HepG2 (cell line): Measurements from ENCODE around the gene IZUMO4. TPM values are rescaled to one million over a fixed set of nuclear protein-coding genes. Genes with fewer than 3 reads are reported as not detected.

Experiments
- ATAC-seq: fragments of 200-7000 bp; cut with Tn5 transposase; 3 replicates; pipeline ENCODE4 v1.9.1; 2020; ENCODE audit warnings: mild to moderate bottlenecking, moderate library complexity
- BruUV-seq: library from RNA; stranded (reverse); fragments of 400-500 nt; replicated peaks from 2 replicates; lab custom pipeline; 2021; lab: Mats Ljungman, UMichigan
- CTCF ChIA-PET: fragments of 300-600 bp; formaldehyde crosslinking; extraction: SDS; loops from one replicate; lab custom pipeline; 2021; ENCODE audit warnings: low total read pairs, inconsistent platforms, low intra/inter-chr PET ratio; lab: Yijun Ruan, JAX
- POLR2A ChIA-PET: fragments of 350-600 bp; sonication (Branson Sonifier 250); formaldehyde crosslinking; loops from one replicate; lab custom pipeline; 2020; ENCODE audit warnings: antibody characterized with exemption, inconsistent platforms; lab: Yijun Ruan, JAX
- DNase-seq: peaks from one replicate; pipeline ENCODE4 v3.0.0-alpha.2; 2015; ENCODE audit warnings: low spot score
- FAIRE-seq: peaks from 3 replicates; lab custom pipeline; 2011; peaks lifted over from hg19 to GRCh38; lab: Jason Lieb, UNC
- H2AFZ ChIP-seq: one replicate; pipeline ENCODE4 v1.6.1; 2011; ENCODE audit warnings: low read length, inconsistent platforms
- H3K27ac ChIP-seq: fragments of 300-600 bp; 3 replicates; pipeline ENCODE4 v1.8.0; 2011; ENCODE audit warnings: mixed run types, mild to moderate bottlenecking, mixed read lengths, low read length, inconsistent platforms; ENCODE audit not compliant: insufficient read depth; ENCODE audit errors: extremely low read length
- H3K27me3 ChIP-seq, 2 experiments: fragments of 200-600 bp in 1 of 2; 2 replicates in 1 of 2; 3 replicates in 1 of 2; pipeline versions ENCODE4 v1.6.0 to v1.8.0; 2011; ENCODE audit warnings: low read length in 2 of 2, mild to moderate bottlenecking in 2 of 2, moderate library complexity in 2 of 2, inconsistent platforms in 1 of 2; ENCODE audit not compliant: insufficient read depth in 2 of 2, control insufficient read depth in 1 of 2
- H3K36me3 ChIP-seq, 2 experiments: fragments of 200-600 bp in 1 of 2; replicated peaks in 1 of 2; 2 replicates in 1 of 2; 3 replicates in 1 of 2; pipeline versions ENCODE4 v1.5.1 to v1.8.0; 2011; ENCODE audit warnings: low read length in 2 of 2, inconsistent platforms in 1 of 2; ENCODE audit not compliant: insufficient read depth in 2 of 2, control insufficient read depth in 1 of 2
- H3K4me1 ChIP-seq: 2 replicates; pipeline ENCODE4 v1.5.1; 2012; ENCODE audit warnings: low read length, inconsistent platforms; ENCODE audit not compliant: insufficient read depth
- H3K4me2 ChIP-seq: 2 replicates; pipeline ENCODE4 v1.6.0; 2011; ENCODE audit warnings: low read depth, low read length, inconsistent platforms
- H3K4me3 ChIP-seq, 3 experiments: fragments of 200-600 bp in 1 of 3; sonication (generic), shearing (Covaris generic) in 1 of 3; replicated peaks in 1 of 3; 2 replicates each; pipeline ENCODE4 v1.5.1; 2011 to 2016; ENCODE audit warnings: low read length in 3 of 3, inconsistent platforms in 2 of 3, low read depth in 2 of 3, mild to moderate bottlenecking in 2 of 3, control low read depth in 1 of 3, mixed read lengths in 1 of 3; ENCODE audit not compliant: insufficient read depth in 1 of 3
- H3K79me2 ChIP-seq: one replicate; pipeline ENCODE4 v1.6.1; 2011; ENCODE audit warnings: low read length, inconsistent platforms; ENCODE audit not compliant: insufficient read depth
- H3K9ac ChIP-seq: 2 replicates; pipeline ENCODE4 v1.6.0; 2011; ENCODE audit warnings: mild to moderate bottlenecking, low read depth, low read length, inconsistent platforms; ENCODE audit not compliant: insufficient read depth
- H3K9me3 ChIP-seq: 2 replicates; pipeline ENCODE4 v1.5.1; 2012; ENCODE audit warnings: mild to moderate bottlenecking, low read length
- H4K20me1 ChIP-seq: 2 replicates; pipeline ENCODE4 v1.6.0; 2011; ENCODE audit warnings: inconsistent platforms, mild to moderate bottlenecking, low read length, moderate library complexity; ENCODE audit not compliant: insufficient read depth
- AGO2 ChIP-seq: fragments of 200-400 bp; formaldehyde crosslinking; optimal IDR thresholded peaks from 2 replicates; pipeline ENCODE3; 2017; ENCODE audit warnings: mild to moderate bottlenecking, low read depth, low read length, moderate library complexity
- HNRNPL ChIP-seq: fragments of 200-400 bp; formaldehyde crosslinking; IDR thresholded peaks from 2 replicates; pipeline ENCODE4 v1.6.1; 2017; ENCODE audit warnings: mild to moderate bottlenecking, low read depth, low read length
- ZFP41 ChIP-seq: sonication (generic); formaldehyde crosslinking; IDR thresholded peaks from 2 replicates; pipeline ENCODE4 v1.4.0; 2020; ENCODE audit warnings: mild to moderate bottlenecking, missing genetic modification reagents, borderline replicate concordance
- ZNF766 ChIP-seq: sonication (generic); formaldehyde crosslinking; IDR thresholded peaks from 2 replicates; pipeline ENCODE4 v1.5.0; 2020; ENCODE audit warnings: missing genetic modification reagents, borderline replicate concordance
- WGBS: methylation state at CpG from one replicate; pipeline ENCODE4 v1.1.6; 2017; ENCODE audit warnings: low lambda C conversion rate; 5-methylcytosine and 5-hydroxymethylcytosine counted together
- in situ Hi-C: cut with HindIII; loops from 2 replicates; pipeline ENCODE4 v1.10.0; 2017; ENCODE audit warnings: low pct_unique_long_range_greater_than_20kb; ENCODE audit not compliant: extremely low pct_ligation_motif_present
- intact Hi-C: fragments of 100-400 bp; cut with micrococcal nuclease; formaldehyde crosslinking; loops from one replicate; pipeline ENCODE4 v1.10.0; 2022; ENCODE audit not compliant: unreplicated experiment
- polyA plus RNA-seq, 8 experiments: library from polyadenylated mRNA; depleted of rRNA in 3 of 8; stranded (reverse) in 7 of 8; unstranded in 1 of 8; fragments of >200 nt; fragmentation: Illumina TruSeq in 4 of 8; extraction: Trizol in 4 of 8; gene quantifications; 2 replicates each; pipeline versions ENCODE4 v1.2.1 to v1.2.3, GENCODE V29; 2011 to 2016; ENCODE audit warnings: low read depth in 4 of 8, missing spikeins in 1 of 8, mixed read lengths in 1 of 8; ENCODE audit not compliant: insufficient read depth in 1 of 8
- total RNA-seq, 5 experiments: library from RNA; depleted of rRNA; stranded (reverse); fragments of >200 nt; fragmentation: Illumina TruSeq; extraction: Trizol; gene quantifications; 2 replicates each; pipeline ENCODE4 v1.2.3, GENCODE V29; 2016; ENCODE audit warnings: low read depth in 1 of 5

Gene IZUMO4
- total and polyA plus RNA-seq, 2 of the 13 experiments (the other 11 are each of a cell fraction or from before 2014, with no cell fraction given): 0.77 to 3.9 TPM

DNA sequence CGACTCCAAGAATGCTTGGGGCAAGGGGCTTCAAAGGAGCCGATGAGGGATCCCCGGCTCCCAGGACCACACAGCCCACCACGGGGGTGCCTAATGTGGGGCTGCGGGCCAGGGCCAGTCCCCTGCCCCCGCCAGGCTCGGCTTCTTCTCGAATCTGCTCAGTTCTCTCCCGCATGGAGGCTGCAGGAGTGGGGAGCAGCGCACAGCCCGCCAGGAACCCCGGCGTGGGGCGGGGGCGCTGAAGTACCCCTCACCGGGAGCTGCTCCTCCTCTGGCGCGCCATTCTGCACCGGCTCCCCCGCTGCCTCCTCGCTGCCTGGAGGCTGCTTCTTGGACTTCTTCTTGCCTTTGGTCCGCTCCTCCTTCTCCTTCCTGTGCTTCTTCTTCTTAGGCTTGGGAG is 14.7 kb downstream of the IZUMO4 start:
- 0 out of 2 replicates have a peak, but pooled peaks cover 2% of the 10 kb centered on the region for H4K20me1 ChIP-seq
- TF ChIP-seq ZNF766 (CRISPR knock-in tag) (no peak), AGO2 (peak; percentile 65)
- H3K4me3 ChIP-seq: no peak overlapping the region
- intact Hi-C loops: no loop called here
- no TSS peak for BruUV-seq
- H3K36me3 ChIP-seq: peaks cover 52 to 88% of the 10 kb centered on the region in 2 experiments
- no peaks in the 10 kb centered on the region for H3K27me3 ChIP-seq
- WGBS: 98% methylated on average over 15 of the region's 22 CpGs
- no peaks in the 10 kb centered on the region for H3K4me1 ChIP-seq
- H3K9ac ChIP-seq: no peak overlapping the region
- DNase-seq (no peak), ATAC-seq (no peak), FAIRE-seq (no peak)
- no peak overlapping the region for H3K27ac ChIP-seq
- no peak overlapping the region for H2AFZ ChIP-seq
- CTCF ChIA-PET: no interaction called here
- H3K79me2 ChIP-seq: no peaks in the 10 kb centered on the region
- no peak overlapping the region for H3K4me2 ChIP-seq
- POLR2A ChIA-PET: no interaction called here
- H3K9me3 ChIP-seq: no peaks in the 10 kb centered on the region
- in situ Hi-C loops: no loop called here

- Histone ChIP-seq H3K27ac (no peak overlapping the region), H2AFZ (no peak overlapping the region), H3K79me2 (no peaks in the 10 kb centered on the region), H3K27me3 (no peaks in the 10 kb centered on the region), H3K36me3 (peaks cover 56 to 88% of the 10 kb centered on the region in 2 experiments), H3K9me3 (no peaks in the 10 kb centered on the region), H3K4me3 (no peak overlapping the region), H3K9ac (no peak overlapping the region), H3K4me2 (no peak overlapping the region), H3K4me1 (no peaks in the 10 kb centered on the region), H4K20me1 (0 out of 2 replicates have a peak, but pooled peaks cover 2% of the 10 kb centered on the region)
- DNase-seq (no peak), FAIRE-seq (no peak), ATAC-seq (no peak)
- TF ChIP-seq HNRNPL (no peak), ZFP41 (CRISPR knock-in tag) (no peak), AGO2 (peak; percentile 80)
- in situ Hi-C loops (no loop called here), intact Hi-C loops (no loop called here)
- WGBS: 95% methylated on average over 16 of the region's 20 CpGs
- ChIA-PET POLR2A (no interaction called here), CTCF (no interaction called here)
- BruUV-seq: no TSS peak
Observed at GRCh38 chr19:2111886-2112285, 15.2 kb downstream of the IZUMO4 start.
